Renal cortex interstitium (tissue), 11 donors: ENCODE measurements around the gene BCR. TPM values are rescaled to one million over a fixed set of nuclear protein-coding genes. Genes with fewer than 3 reads are reported as not detected.

Experiments used
- DNase-seq, 11 donors: peaks; one replicate each; pipeline ENCODE4 v3.0.0-alpha.2; 2013; ENCODE audit warnings: low read depth in 9 of 11, low spot score in 4 of 11; ENCODE audit errors: extremely low read depth in 1 of 11
- polyA plus RNA-seq, 3 donors: library from polyadenylated mRNA; unstranded; fragments of 120-200 nt; gene quantifications; one replicate each; pipeline ENCODE4 v1.2.1, GENCODE V29; 2013; ENCODE audit not compliant: insufficient read length in 3 of 3

The BCR gene
- polyA plus RNA-seq, 3 donors = 57.5 to 65.1 (median 61.3) TPM

GRCh38 chr22:23184764-23185113 is 4.4 kb downstream of the BCR start:
- DNase-seq = no peak

- DNase-seq = no peak
Measured at GRCh38 chr22:23187211-23187610, 6.9 kb downstream of the BCR start.

GRCh38 chr22:23187871-23188700 is 7.8 kb downstream of the BCR start:
- DNase-seq = no peak

GRCh38 chr22:23190526-23190925 is 10.2 kb downstream of the BCR start:
- DNase-seq = no peak

GRCh38 chr22:23192133-23192532 is 11.8 kb downstream of the BCR start:
- no peak for DNase-seq

GRCh38 chr22:23192558-23192957 is 12.2 kb downstream of the BCR start:
- DNase-seq = no peak

- DNase-seq = no peak
Measured at GRCh38 chr22:23193196-23193827, 13.0 kb downstream of the BCR start.

- DNase-seq = no peak
Measured at GRCh38 chr22:23193882-23194281, 13.6 kb downstream of the BCR start.

- no peak for DNase-seq
Measured at GRCh38 chr22:23196165-23196564, 15.9 kb downstream of the BCR start.

GRCh38 chr22:23197836-23198235 is 17.5 kb downstream of the BCR start:
- DNase-seq = no peak

GRCh38 chr22:23199159-23199558 is 18.9 kb downstream of the BCR start:
- DNase-seq = no peak

GRCh38 chr22:23200898-23201297 is 20.6 kb downstream of the BCR start:
- DNase-seq = no peak

- no peak for DNase-seq
Measured at GRCh38 chr22:23202812-23203451, 22.6 kb downstream of the BCR start.

GRCh38 chr22:23203452-23204124 is 23.3 kb downstream of the BCR start:
- no peak for DNase-seq

- no peak for DNase-seq
Measured at GRCh38 chr22:23204125-23204488, 23.8 kb downstream of the BCR start.

GRCh38 chr22:23204541-23205157 is 24.3 kb downstream of the BCR start:
- DNase-seq = peak in 1 of 11 donors; percentile 36

GRCh38 chr22:23205339-23206049 is 25.2 kb downstream of the BCR start:
- no peak for DNase-seq

- DNase-seq = no peak
Measured at GRCh38 chr22:23206915-23207314, 26.6 kb downstream of the BCR start.
